GM18909 (cell line): Measurements from ENCODE around the gene NECTIN1.

Experiments
- ATAC-seq: cut with Tn5 transposase; IDR thresholded peaks from one replicate; pipeline ENCODE4 v1.9.1; 2021; ENCODE audit warnings: mild to moderate bottlenecking; ENCODE audit not compliant: unreplicated experiment, poor library complexity

Gene NECTIN1

GRCh38 chr11:119652907-119653659 lies 75.9 kb downstream of the NECTIN1 start:
- no peak for ATAC-seq

- no peak for ATAC-seq
Observed at GRCh38 chr11:119651802-119652584, 77.0 kb downstream of the NECTIN1 start.

- no peak for ATAC-seq
Observed at GRCh38 chr11:119650251-119650650, 78.7 kb downstream of the NECTIN1 start.

GRCh38 chr11:119647254-119647653 lies 81.7 kb downstream of the NECTIN1 start:
- ATAC-seq = no peak

GRCh38 chr11:119645018-119645417 lies 84.0 kb downstream of the NECTIN1 start:
- no peak for ATAC-seq

- no peak for ATAC-seq
Observed at GRCh38 chr11:119644502-119644901, 84.5 kb downstream of the NECTIN1 start.

GRCh38 chr11:119643876-119644225 lies 85.1 kb downstream of the NECTIN1 start:
- ATAC-seq = no peak

GRCh38 chr11:119643212-119643875 lies 85.7 kb downstream of the NECTIN1 start:
- ATAC-seq = no peak

GRCh38 chr11:119641983-119642745 lies 86.8 kb downstream of the NECTIN1 start:
- no peak for ATAC-seq

GRCh38 chr11:119640541-119640940 lies 88.5 kb downstream of the NECTIN1 start:
- no peak for ATAC-seq

GRCh38 chr11:119639642-119640205 lies 89.3 kb downstream of the NECTIN1 start:
- no peak for ATAC-seq

- ATAC-seq = no peak
Observed at GRCh38 chr11:119638851-119639250, 90.1 kb downstream of the NECTIN1 start.

- no peak for ATAC-seq
Observed at GRCh38 chr11:119637481-119637880, 91.5 kb downstream of the NECTIN1 start.

GRCh38 chr11:119635776-119636175 lies 93.2 kb downstream of the NECTIN1 start:
- no peak for ATAC-seq

GRCh38 chr11:119635041-119635740 lies 93.8 kb downstream of the NECTIN1 start:
- ATAC-seq = no peak

GRCh38 chr11:119634301-119634700 lies 94.7 kb downstream of the NECTIN1 start:
- ATAC-seq = no peak

GRCh38 chr11:119629834-119630624 lies 99.0 kb downstream of the NECTIN1 start:
- no peak for ATAC-seq

GRCh38 chr11:119629085-119629484 lies 99.9 kb downstream of the NECTIN1 start:
- ATAC-seq = no peak

- ATAC-seq = no peak
Observed at GRCh38 chr11:119627286-119627685, 101.7 kb downstream of the NECTIN1 start.
